HEK293 (cell line): ENCODE data around the gene CNN2.
A peak's percentile ranks its signal among the peaks of the same experiment; 100 is the strongest.

Experiments
- CTCF ChIA-PET: fragments of 350-600 bp; formaldehyde crosslinking; extraction: SDS; loops from one replicate; lab custom pipeline; 2021; ENCODE audit warnings: antibody characterized with exemption; lab: Yijun Ruan, JAX
- POLR2A ChIA-PET: fragments of 300-600 bp; formaldehyde crosslinking; extraction: SDS; loops from one replicate; lab custom pipeline; 2020; ENCODE audit warnings: antibody characterized with exemption, inconsistent platforms; lab: Yijun Ruan, JAX
- H3K27ac ChIP-seq: fragments of 200-500 bp; sonication (Bioruptor generic); 2 replicates; pipeline ENCODE4 v1.5.1; 2014; ENCODE audit warnings: low read depth, low read length, control low read depth, inconsistent platforms; ENCODE audit errors: extremely low read depth
- H3K36me3 ChIP-seq, 2 experiments: fragments of 200-500 bp in 1 of 2; sonication (Bioruptor generic) in 1 of 2; 1 replicate in 1 of 2; 2 replicates in 1 of 2; pipeline ENCODE4 v1.5.1; 2014 to 2017; ENCODE audit warnings: inconsistent platforms in 2 of 2, low read length in 2 of 2; ENCODE audit not compliant: control insufficient read depth in 2 of 2, insufficient read depth in 1 of 2
- H3K4me1 ChIP-seq: fragments of 200-500 bp; sonication (Bioruptor generic); 2 replicates; pipeline ENCODE4 v1.5.1; 2014; ENCODE audit warnings: mild to moderate bottlenecking, low read length, inconsistent platforms; ENCODE audit not compliant: control insufficient read depth, insufficient read depth
- H3K4me3 ChIP-seq: 2 replicates; pipeline ENCODE4 v1.5.1; 2011; ENCODE audit warnings: low read depth, mild to moderate bottlenecking, control low read depth, low read length, moderate library complexity
- H3K9me3 ChIP-seq: fragments of 200-500 bp; sonication (Bioruptor generic); 2 replicates; pipeline ENCODE4 v1.5.1; 2014; ENCODE audit warnings: low read depth, low read length, inconsistent platforms; ENCODE audit not compliant: control insufficient read depth, insufficient read depth
- GLIS2 ChIP-seq: fragments of 450-650 bp; formaldehyde crosslinking; IDR thresholded peaks from 2 replicates; pipeline ENCODE4 v1.5.1; 2016; ENCODE audit warnings: missing biosample characterization, missing genetic modification characterization
- HIC1 ChIP-seq: fragments of 450-650 bp; formaldehyde crosslinking; IDR thresholded peaks from 2 replicates; pipeline ENCODE4 v1.5.1; 2016; ENCODE audit warnings: missing biosample characterization, missing genetic modification characterization
- MYNN ChIP-seq: fragments of 450-650 bp; formaldehyde crosslinking; IDR thresholded peaks from 2 replicates; pipeline ENCODE4 v1.5.1; 2016; ENCODE audit warnings: missing biosample characterization, missing genetic modification characterization, borderline replicate concordance
- PRDM2 ChIP-seq: fragments of 450-650 bp; formaldehyde crosslinking; IDR thresholded peaks from 2 replicates; pipeline ENCODE4 v1.5.1; 2016; ENCODE audit warnings: missing biosample characterization, missing genetic modification characterization, borderline replicate concordance
- SALL2 ChIP-seq: fragments of 450-650 bp; formaldehyde crosslinking; IDR thresholded peaks from 2 replicates; pipeline ENCODE4 v1.5.0; 2017; ENCODE audit warnings: missing biosample characterization, mild to moderate bottlenecking, missing genetic modification characterization, borderline replicate concordance
- SCRT2 ChIP-seq: fragments of 450-650 bp; formaldehyde crosslinking; IDR thresholded peaks from 2 replicates; pipeline ENCODE4 v1.5.1; 2016; ENCODE audit warnings: missing biosample characterization, missing genetic modification characterization
- ZBTB10 ChIP-seq: fragments of 450-650 bp; formaldehyde crosslinking; IDR thresholded peaks from 2 replicates; pipeline ENCODE4 v1.5.1; 2016; ENCODE audit warnings: missing biosample characterization, missing genetic modification characterization
- ZEB2 ChIP-seq: fragments of 450-650 bp; formaldehyde crosslinking; IDR thresholded peaks from 2 replicates; pipeline ENCODE4 v1.5.1; 2016; ENCODE audit warnings: missing biosample characterization, missing genetic modification characterization
- ZFHX2 ChIP-seq: fragments of 450-650 bp; formaldehyde crosslinking; conservative IDR thresholded peaks from 2 replicates; pipeline ENCODE4 v1.5.1; 2016; ENCODE audit warnings: missing biosample characterization, missing genetic modification characterization
- ZNF10 ChIP-seq: fragments of 450-650 bp; formaldehyde crosslinking; IDR thresholded peaks from 2 replicates; pipeline ENCODE4 v1.5.1; 2017; ENCODE audit warnings: missing biosample characterization, missing genetic modification characterization
- ZNF121 ChIP-seq: fragments of 450-650 bp; formaldehyde crosslinking; IDR thresholded peaks from 2 replicates; pipeline ENCODE4 v1.5.1; 2016; ENCODE audit warnings: missing biosample characterization, missing genetic modification characterization
- ZNF132 ChIP-seq: fragments of 450-650 bp; formaldehyde crosslinking; IDR thresholded peaks from 2 replicates; pipeline ENCODE4 v1.5.1; 2017; ENCODE audit warnings: missing biosample characterization, missing genetic modification characterization, borderline replicate concordance
- ZNF2 ChIP-seq: fragments of 450-650 bp; formaldehyde crosslinking; IDR thresholded peaks from 2 replicates; pipeline ENCODE4 v1.5.1; 2016; ENCODE audit warnings: missing biosample characterization, missing genetic modification characterization
- ZNF23 ChIP-seq: fragments of 450-650 bp; formaldehyde crosslinking; IDR thresholded peaks from 2 replicates; pipeline ENCODE4 v1.5.1; 2016; ENCODE audit warnings: missing biosample characterization, missing genetic modification characterization, borderline replicate concordance
- ZNF324 ChIP-seq: fragments of 450-650 bp; formaldehyde crosslinking; IDR thresholded peaks from 2 replicates; pipeline ENCODE4 v1.5.1; 2016; ENCODE audit warnings: missing biosample characterization, missing genetic modification characterization
- ZNF391 ChIP-seq: fragments of 450-650 bp; formaldehyde crosslinking; IDR thresholded peaks from 2 replicates; pipeline ENCODE4 v1.5.1; 2016; ENCODE audit warnings: low read depth, missing biosample characterization, missing genetic modification characterization, borderline replicate concordance
- ZNF645 ChIP-seq: fragments of 450-650 bp; formaldehyde crosslinking; IDR thresholded peaks from 2 replicates; pipeline ENCODE4; 2016; ENCODE audit warnings: missing biosample characterization, missing genetic modification characterization
- ZNF768 ChIP-seq: fragments of 450-650 bp; formaldehyde crosslinking; IDR thresholded peaks from 2 replicates; pipeline ENCODE4 v1.5.1; 2018; ENCODE audit warnings: missing biosample characterization, mild to moderate bottlenecking, missing genetic modification characterization
- ZNF843 ChIP-seq: fragments of 450-650 bp; formaldehyde crosslinking; IDR thresholded peaks from 2 replicates; pipeline ENCODE4 v1.5.1; 2016; ENCODE audit warnings: missing biosample characterization, missing genetic modification characterization
- TF ChIP-seq, protein P1 (sequence below): fragments of 450-650 bp; formaldehyde crosslinking; IDR thresholded peaks from 2 replicates; pipeline ENCODE4 v1.5.1; 2016; ENCODE audit warnings: missing biosample characterization, missing genetic modification characterization, low read depth

Gene CNN2

DNA sequence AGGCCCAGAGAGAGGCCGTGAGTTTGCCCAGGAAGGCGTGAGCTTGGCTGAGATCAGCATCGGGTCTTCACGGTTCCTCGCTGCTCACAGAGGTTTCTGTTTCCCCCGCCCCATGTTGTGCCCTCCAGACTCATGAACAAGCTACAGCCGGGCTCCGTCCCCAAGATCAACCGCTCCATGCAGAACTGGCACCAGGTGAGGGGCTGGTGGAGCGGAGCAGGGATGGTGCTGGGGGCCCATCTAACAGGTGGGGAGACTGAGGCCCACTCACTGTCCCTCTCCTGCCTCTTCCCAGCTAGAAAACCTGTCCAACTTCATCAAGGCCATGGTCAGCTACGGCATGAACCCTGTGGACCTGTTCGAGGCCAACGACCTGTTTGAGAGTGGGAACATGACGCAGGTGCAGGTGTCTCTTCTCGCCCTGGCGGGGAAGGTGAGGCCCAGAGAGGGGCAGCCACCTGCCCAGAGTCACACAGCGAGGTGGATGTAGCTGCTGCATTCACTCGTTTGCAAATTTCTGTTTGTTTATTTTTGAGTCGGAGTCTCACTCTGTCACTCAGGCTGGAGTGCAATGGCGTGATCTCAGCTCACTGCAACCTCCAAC, 6.0 kb downstream of the CNN2 start:
- Histone ChIP-seq H3K4me1 (0 out of 2 replicates have a peak, but pooled peaks cover 2% of the 10 kb centered on the region), H3K36me3 (peaks cover 0 to 13% of the 10 kb centered on the region in 2 experiments; a peak in 1 of 3 replicates), H3K9me3 (no peaks in the 10 kb centered on the region), H3K27ac (no peak overlapping the region), H3K4me3 (no peak overlapping the region)
- ChIA-PET CTCF (interaction anchor here (0.6 kb wide), 1 partner anchor 98 kb away, joined by 3 read pairs; no protein-coding TSS in a partner anchor), POLR2A (no interaction called here)
- TF ChIP-seq PRDM2 (tag by site-specific recombination) = no peak
- TF ChIP-seq ZNF645 (tag by site-specific recombination) = no peak
- no peak for TF ChIP-seq SALL2 (tag by site-specific recombination)
- TF ChIP-seq, protein P1, sequence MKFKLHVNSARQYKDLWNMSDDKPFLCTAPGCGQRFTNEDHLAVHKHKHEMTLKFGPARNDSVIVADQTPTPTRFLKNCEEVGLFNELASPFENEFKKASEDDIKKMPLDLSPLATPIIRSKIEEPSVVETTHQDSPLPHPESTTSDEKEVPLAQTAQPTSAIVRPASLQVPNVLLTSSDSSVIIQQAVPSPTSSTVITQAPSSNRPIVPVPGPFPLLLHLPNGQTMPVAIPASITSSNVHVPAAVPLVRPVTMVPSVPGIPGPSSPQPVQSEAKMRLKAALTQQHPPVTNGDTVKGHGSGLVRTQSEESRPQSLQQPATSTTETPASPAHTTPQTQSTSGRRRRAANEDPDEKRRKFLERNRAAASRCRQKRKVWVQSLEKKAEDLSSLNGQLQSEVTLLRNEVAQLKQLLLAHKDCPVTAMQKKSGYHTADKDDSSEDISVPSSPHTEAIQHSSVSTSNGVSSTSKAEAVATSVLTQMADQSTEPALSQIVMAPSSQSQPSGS (tag by site-specific recombination) = no peak
- no peak for TF ChIP-seq ZNF391
- no peak for TF ChIP-seq MYNN (tag by site-specific recombination)
- TF ChIP-seq SCRT2 (tag by site-specific recombination) = 0 out of 2 replicates have a peak, but pooled peaks have one; percentile 20
- TF ChIP-seq ZNF23 (tag by site-specific recombination) = no peak
- no peak for TF ChIP-seq ZNF324
- no peak for TF ChIP-seq ZNF10 (tag by site-specific recombination)
- TF ChIP-seq ZNF843 = no peak
- no peak for TF ChIP-seq GLIS2 (tag by site-specific recombination)
- no peak for TF ChIP-seq ZEB2 (tag by site-specific recombination)
- TF ChIP-seq ZNF2 = no peak
- no peak for TF ChIP-seq ZFHX2
- peak; percentile 77; the same call in 1 of the 2 replicates for TF ChIP-seq ZNF768 (tag by site-specific recombination)

- no peak overlapping the region for H3K27ac ChIP-seq
- no peak overlapping the region for H3K4me3 ChIP-seq
- H3K9me3 ChIP-seq = no peaks in the 10 kb centered on the region
- peaks cover 0 to 13% of the 10 kb centered on the region in 2 experiments; a peak in 1 of 3 replicates for H3K36me3 ChIP-seq
- CTCF ChIA-PET = no interaction called here
- POLR2A ChIA-PET = no interaction called here
- H3K4me1 ChIP-seq = no peaks in the 10 kb centered on the region
- TF ChIP-seq ZNF121 (tag by site-specific recombination) (no peak), ZNF132 (tag by site-specific recombination) (no peak), ZBTB10 (tag by site-specific recombination) (peak; percentile 36; the same call in 1 of the 2 replicates), HIC1 (tag by site-specific recombination) (peak; percentile 85), ZNF391 (no peak)
Measured at GRCh38 chr19:1035998-1036621, 9.7 kb downstream of the CNN2 start.
